Sigmoid colon (tissue), 4 donors: ENCODE data around the gene ASPSCR1.

Source experiments
- CTCF ChIP-seq, 4 experiments: fragments of 450-650 bp in 3 of 4; fragments of 200-600 bp in 1 of 4; IDR thresholded peaks; one replicate each; pipeline ENCODE4 v1.5.1; 2016 to 2019; ENCODE audit warnings: antibody characterized with exemption in 4 of 4, mild to moderate bottlenecking in 3 of 4, moderate library complexity in 2 of 4
- POLR2AphosphoS5 ChIP-seq, 4 donors: sonication (generic); formaldehyde crosslinking; IDR thresholded peaks; one replicate each; pipeline ENCODE4 v1.6.1; 2017; ENCODE audit warnings: antibody characterized with exemption in 4 of 4

- TF ChIP-seq POLR2AphosphoS5 (IDR thresholded peaks at IDR 0.05) (no peak), CTCF (IDR thresholded peaks at IDR 0.05) (no peak)
Measured at GRCh38 chr17:82058855-82059249, 81.4 kb downstream of the ASPSCR1 start.
